K562 (cell line): ENCODE measurements around the gene SELENOO. TPM values are rescaled to one million over a fixed set of nuclear protein-coding genes. Genes with fewer than 3 reads are reported as not detected.

Experiments used
- ATAC-seq: fragments of 200-7000 bp; cut with Tn5 transposase; 3 replicates; pipeline ENCODE4 v1.9.1; 2020; ENCODE audit warnings: moderate library complexity
- BruUV-seq: library from RNA; stranded (reverse); fragments of 400-500 nt; replicated peaks from 2 replicates; lab custom pipeline; 2021; lab: Mats Ljungman, UMichigan
- CTCF ChIA-PET: fragments of 300-600 bp; formaldehyde crosslinking; extraction: SDS; loops from one replicate; lab custom pipeline; 2021; ENCODE audit warnings: low intra/inter-chr PET ratio; lab: Yijun Ruan, JAX
- POLR2A ChIA-PET: fragments of 300-600, 350-650 bp; sonication (Branson Sonifier 250); formaldehyde crosslinking; extraction: SDS; loops from one replicate; lab custom pipeline; 2021; ENCODE audit warnings: antibody characterized with exemption, inconsistent platforms; lab: Yijun Ruan, JAX
- DNase-seq, 4 experiments: peaks; one replicate each; pipeline versions ENCODE4 v3.0.0 to v3.0.0-alpha.2; 2011 to 2018; ENCODE audit warnings: low spot score in 3 of 4, mixed read lengths in 3 of 4; ENCODE audit errors: extremely low read depth in 1 of 4
- FAIRE-seq: peaks from 2 replicates; lab custom pipeline; 2011; peaks lifted over from hg19 to GRCh38; lab: Jason Lieb, UNC
- H2AFZ ChIP-seq: 2 replicates; pipeline ENCODE4 v1.6.0; 2011; ENCODE audit warnings: low read depth, low read length, control low read depth, inconsistent platforms
- H3K27ac ChIP-seq: fragments of 200-600 bp; 3 replicates; pipeline ENCODE4 v1.8.0; 2011; ENCODE audit warnings: low read depth, mild to moderate bottlenecking, control low read depth, inconsistent platforms, low read length, moderate library complexity, mixed read lengths; ENCODE audit errors: extremely low read depth
- H3K27me3 ChIP-seq, 2 experiments: fragments of 300-600 bp in 1 of 2; 2 replicates in 1 of 2; 3 replicates in 1 of 2; pipeline versions ENCODE4 v1.6.0 to v1.8.0; 2011; ENCODE audit warnings: inconsistent platforms in 2 of 2, low read length in 2 of 2, mild to moderate bottlenecking in 1 of 2, mixed read lengths in 1 of 2, moderate library complexity in 1 of 2; ENCODE audit not compliant: control insufficient read depth in 2 of 2, insufficient read depth in 2 of 2
- H3K36me3 ChIP-seq: fragments of 300-600 bp; 3 replicates; pipeline ENCODE4 v1.8.0; 2011; ENCODE audit warnings: mild to moderate bottlenecking, low read length, inconsistent platforms; ENCODE audit not compliant: control insufficient read depth, insufficient read depth
- H3K4me1 ChIP-seq, 2 experiments: fragments of 200-600 bp in 1 of 2; replicated peaks in 1 of 2; 2 replicates in 1 of 2; 3 replicates in 1 of 2; pipeline versions ENCODE4 v1.5.1 to v1.8.0; 2011; ENCODE audit warnings: inconsistent platforms in 2 of 2, low read length in 2 of 2, mild to moderate bottlenecking in 1 of 2, mixed read lengths in 1 of 2, moderate library complexity in 1 of 2; ENCODE audit not compliant: control insufficient read depth in 2 of 2, insufficient read depth in 2 of 2
- H3K4me2 ChIP-seq: 2 replicates; pipeline ENCODE4 v1.6.1; 2011; ENCODE audit warnings: low read length, control low read depth, inconsistent platforms, mixed read lengths; ENCODE audit not compliant: insufficient read depth
- H3K4me3 ChIP-seq: fragments of 200-600 bp; sonication (generic), shearing (Covaris generic); 2 replicates; pipeline ENCODE4 v1.5.1; 2016; ENCODE audit warnings: control low read depth, inconsistent platforms
- H3K79me2 ChIP-seq: fragments of 200-600 bp; 3 replicates; pipeline ENCODE4 v1.8.0; 2011; ENCODE audit warnings: low read length, inconsistent platforms; ENCODE audit not compliant: control insufficient read depth, insufficient read depth
- H3K9ac ChIP-seq, 2 experiments: 2 replicates each; pipeline versions ENCODE4 v1.6.0 to v1.6.1; 2011; ENCODE audit warnings: low read depth in 2 of 2, low read length in 2 of 2, control low read depth in 1 of 2, inconsistent platforms in 1 of 2, mild to moderate bottlenecking in 1 of 2, mixed read lengths in 1 of 2; ENCODE audit not compliant: insufficient read depth in 1 of 2
- H3K9me1 ChIP-seq: one replicate; pipeline ENCODE4 v1.6.0; 2011; ENCODE audit warnings: inconsistent platforms, mild to moderate bottlenecking, low read length, moderate library complexity; ENCODE audit not compliant: control insufficient read depth, insufficient read depth
- H3K9me3 ChIP-seq: replicated peaks from 2 replicates; pipeline ENCODE4 v1.5.1; 2011; ENCODE audit warnings: low read depth, low read length, inconsistent platforms; ENCODE audit not compliant: control insufficient read depth, insufficient read depth
- H4K20me1 ChIP-seq: replicated peaks from 2 replicates; pipeline ENCODE4 v1.6.1; 2011; ENCODE audit warnings: low read length, inconsistent platforms, mixed read lengths; ENCODE audit not compliant: control insufficient read depth, insufficient read depth
- BACH1 ChIP-seq: fragments of 200-800 bp; sonication (Bioruptor generic); IDR thresholded peaks from 2 replicates; pipeline ENCODE4 v1.6.1; 2016; ENCODE audit warnings: missing genetic modification characterization, missing compliant biosample characterization
- MCM3 ChIP-seq: fragments of 450-650 bp; IDR thresholded peaks from 2 replicates; pipeline ENCODE4 v1.6.1; 2016
- MEF2D ChIP-seq: conservative IDR thresholded peaks from 2 replicates; pipeline ENCODE4 v1.6.1; 2016; ENCODE audit warnings: low read depth, missing genetic modification characterization, missing compliant biosample characterization
- MTF1 ChIP-seq: fragments of 250-450 bp; sonication (Bioruptor Pico); IDR thresholded peaks from 2 replicates; pipeline ENCODE4 v1.9.0; 2021; ENCODE audit warnings: moderate library complexity, mild to moderate bottlenecking, inconsistent platforms, borderline replicate concordance
- PRPF4 ChIP-seq: fragments of 200-400 bp; formaldehyde crosslinking; IDR thresholded peaks from one replicate; pipeline ENCODE4 v1.6.1; 2017; ENCODE audit warnings: low read length, low read depth, mild to moderate bottlenecking; ENCODE audit not compliant: insufficient read depth, poor library complexity, severe bottlenecking
- SP2 ChIP-seq: IDR thresholded peaks from 2 replicates; pipeline ENCODE4 v1.6.1; 2011; ENCODE audit warnings: mild to moderate bottlenecking, low read depth, low read length, moderate library complexity; ENCODE audit not compliant: poor library complexity, severe bottlenecking; ENCODE audit errors: extremely low read depth
- SUPT5H ChIP-seq: fragments of 450-650 bp; IDR thresholded peaks from 2 replicates; pipeline ENCODE4 v1.6.1; 2016
- TSC22D4 ChIP-seq: fragments of 450-650 bp; IDR thresholded peaks from 2 replicates; pipeline ENCODE4 v1.6.1; 2016; ENCODE audit warnings: missing genetic modification characterization, missing biosample characterization, control low read depth
- ZNF143 ChIP-seq: sonication (generic); formaldehyde crosslinking; IDR thresholded peaks from 2 replicates; pipeline ENCODE4 v1.9.0; 2022; ENCODE audit warnings: mild to moderate bottlenecking, missing genetic modification reagents
- WGBS: fragments of 100-300 bp; shearing (Covaris generic); methylation state at CpG from one replicate; pipeline ENCODE4 v1.1.6; 2016; ENCODE audit warnings: low coverage, mixed read lengths; ENCODE audit not compliant: insufficient coverage; ENCODE audit errors: missing lambda C conversion rate; 5-methylcytosine and 5-hydroxymethylcytosine counted together
- in situ Hi-C: fragments of 300-500 bp; cut with MboI; formaldehyde crosslinking; loops from 4 replicates; pipeline ENCODE4 v1.15.0; 2018; ENCODE audit warnings: inconsistent platforms, mixed read lengths
- intact Hi-C: fragments of 100-400 bp; cut with micrococcal nuclease; formaldehyde crosslinking; loops from 2 replicates; pipeline ENCODE4 v1.14.2; 2022
- polyA plus RNA-seq, 8 experiments: library from polyadenylated mRNA; depleted of rRNA in 4 of 8; stranded (reverse) in 5 of 8; unstranded in 3 of 8; fragments of >200 nt; fragmentation: Nextera tagmentation in 2 of 8; fragmentation: Illumina TruSeq in 1 of 8; extraction: Ambion mirVana in 2 of 8; extraction: Trizol in 1 of 8; gene quantifications; 2 replicates each; pipeline versions ENCODE4 v1.2.1 to v1.2.3, GENCODE V29; 2011 to 2014; ENCODE audit warnings: inconsistent platforms in 1 of 8, missing spikeins in 1 of 8
- total RNA-seq, 7 experiments: library from RNA; depleted of rRNA in 6 of 7; stranded (reverse); fragments of >200 nt in 6 of 7; fragmentation: Illumina TruSeq in 2 of 7; extraction: Trizol in 2 of 7; gene quantifications; 2 replicates each; pipeline versions ENCODE4 v1.2.1 to v1.2.3, GENCODE V29; 2011 to 2021; ENCODE audit warnings: low replicate concordance in 1 of 7

SELENOO gene
- total and polyA plus RNA-seq, 9 of the 15 experiments (the other 6 are each of a cell fraction or from before 2014, with no cell fraction given) = 0.37 to 24.9 (median 8.3) TPM

- TF ChIP-seq PRPF4 (no peak), TSC22D4 (tag) (no peak), ZNF143 (CRISPR knock-in tag) (no peak)
Measured at GRCh38 chr22:50229370-50229769, 28.6 kb downstream of the SELENOO start (continued).

- Histone ChIP-seq H3K4me3 (no peak overlapping the region), H3K27me3 (no peaks in the 10 kb centered on the region), H3K4me1 (peaks cover 0 to 8% of the 10 kb centered on the region in 2 experiments; a peak in 2 of 5 replicates), H3K27ac (no peak overlapping the region), H2AFZ (no peak overlapping the region), H3K9ac (no peak overlapping the region), H3K79me2 (peaks cover 28% of the 10 kb centered on the region), H3K4me2 (no peak overlapping the region), H3K9me3 (no peaks in the 10 kb centered on the region; the same call in 1 of the 2 replicates), H3K36me3 (peaks cover 23% of the 10 kb centered on the region; the same call in 2 of the 3 replicates), H4K20me1 (no peaks in the 10 kb centered on the region), H3K9me1 (no peaks in the 10 kb centered on the region)
- no peak for ATAC-seq
- WGBS = 91% methylated on average over 18 of the region's 20 CpGs
- intact Hi-C loops (no loop called here), in situ Hi-C loops (no loop called here)
- ChIA-PET POLR2A (interaction anchor here (0.5 to 2.2 kb wide), 4 partner anchors 10 to 286 kb away, joined by 3 to 5 read pairs (median 4); no protein-coding TSS in a partner anchor), CTCF (no interaction called here)
- TF ChIP-seq SUPT5H (no peak), BACH1 (tag) (no peak), MCM3 (no peak), MEF2D (tag) (no peak), SP2 (no peak), MTF1 (CRISPR knock-in tag) (no peak)
- no peak for FAIRE-seq
- no peak for DNase-seq
- BruUV-seq = no TSS peak
Measured at GRCh38 chr22:50232481-50233151, 31.8 kb downstream of the SELENOO start.
